Cardiac muscle cell (in vitro differentiated cells and primary cell): ENCODE results near the gene PDK2. TPM values are rescaled to one million over a fixed set of nuclear protein-coding genes. Genes with fewer than 3 reads are reported as not detected.
"Not testable (repeated sequence)": the region's sequence is repeated elsewhere in the genome, so short reads cannot be mapped to it uniquely, and the experiment has no call there.

Experiments
- DNase-seq, 2 donors: peaks; one replicate each; pipeline versions ENCODE4 v3.0.0 to v3.0.0-alpha.2; 2010 to 2017; ENCODE audit warnings: low read depth in 1 of 2, low spot score in 1 of 2
- H3K27ac ChIP-seq: fragments of 200-600 bp; sonication (generic); 2 replicates; pipeline ENCODE4 v1.5.1; 2016
- H3K27me3 ChIP-seq: fragments of 200-600 bp; sonication (generic); 2 replicates; pipeline ENCODE4 v1.6.0; 2016; ENCODE audit warnings: control low read depth
- H3K36me3 ChIP-seq: fragments of 200-600 bp; sonication (generic); 2 replicates; pipeline ENCODE4 v1.5.1; 2016; ENCODE audit warnings: control low read depth
- H3K4me1 ChIP-seq: fragments of 200-600 bp; sonication (generic); 2 replicates; pipeline ENCODE4 v1.8.1; 2017; ENCODE audit warnings: low read depth, mild to moderate bottlenecking, mixed run types
- H3K4me3 ChIP-seq: fragments of 200-600 bp; sonication (generic); 2 replicates; pipeline ENCODE4 v1.5.1; 2016; ENCODE audit warnings: mild to moderate bottlenecking
- H3K9me3 ChIP-seq: fragments of 200-600 bp; sonication (generic); 2 replicates; pipeline ENCODE4 v1.5.1; 2017; ENCODE audit warnings: low read depth, mild to moderate bottlenecking, control low read depth
- CTCF ChIP-seq: IDR thresholded peaks from 2 replicates; pipeline ENCODE4 v1.5.1; 2012; ENCODE audit warnings: low read depth, mild to moderate bottlenecking, low read length
- polyA plus RNA-seq: library from polyadenylated mRNA; unstranded; fragments of >200 nt; fragmentation: Nextera tagmentation; extraction: Ambion mirVana; gene quantifications from 2 replicates; pipeline ENCODE4 v1.2.1, GENCODE V29; 2016
- total RNA-seq: library from RNA; depleted of rRNA; stranded (reverse); fragments of >200 nt; gene quantifications from 2 replicates; pipeline ENCODE4 v1.2.3, GENCODE V29; 2016

The PDK2 gene
- total and polyA plus RNA-seq, 2 experiments from 2014 or later: 88.5 to 146 TPM

- Histone ChIP-seq H3K27me3 (no peaks in the 10 kb centered on the region), H3K27ac (peak overlapping the region; percentile 85), H3K9me3 (no peaks in the 10 kb centered on the region), H3K4me1 (peaks cover 38% of the 10 kb centered on the region), H3K4me3 (no peak overlapping the region), H3K36me3 (no peaks in the 10 kb centered on the region)
- no peak for TF ChIP-seq CTCF
- no peak for DNase-seq
Observed at GRCh38 chr17:50059256-50059655, 35.9 kb upstream of the PDK2 start.

- Histone ChIP-seq H3K9me3 (no peaks in the 10 kb centered on the region), H3K27me3 (no peaks in the 10 kb centered on the region), H3K27ac (peak overlapping the region; percentile 85), H3K4me3 (no peak overlapping the region), H3K36me3 (no peaks in the 10 kb centered on the region), H3K4me1 (peaks cover 43% of the 10 kb centered on the region)
- DNase-seq: peak in 1 of 2 donors; percentile 48
- TF ChIP-seq CTCF: no peak
Observed at GRCh38 chr17:50059759-50060273, 35.3 kb upstream of the PDK2 start.

- peak; percentile 83 to 91 for DNase-seq
- Histone ChIP-seq H3K4me1 (peaks cover 52% of the 10 kb centered on the region), H3K36me3 (no peaks in the 10 kb centered on the region), H3K4me3 (no peak overlapping the region), H3K9me3 (no peaks in the 10 kb centered on the region), H3K27ac (peak overlapping the region; percentile 85), H3K27me3 (no peaks in the 10 kb centered on the region)
- no peak for TF ChIP-seq CTCF
Observed at GRCh38 chr17:50060951-50061712, 34.0 kb upstream of the PDK2 start.

- H3K27me3 ChIP-seq, H3K9me3 ChIP-seq, H3K4me3 ChIP-seq, H3K36me3 ChIP-seq, DNase-seq: not testable (repeated sequence)
- peak overlapping the region; percentile 85 for H3K27ac ChIP-seq
- H3K4me1 ChIP-seq: peaks cover 52% of the 10 kb centered on the region
Observed at GRCh38 chr17:50061713-50062045, 33.5 kb upstream of the PDK2 start.

- Histone ChIP-seq H3K4me3 (no peak overlapping the region), H3K4me1 (peaks cover 52% of the 10 kb centered on the region), H3K27ac (peak overlapping the region; percentile 58), H3K9me3 (no peaks in the 10 kb centered on the region), H3K27me3 (no peaks in the 10 kb centered on the region), H3K36me3 (no peaks in the 10 kb centered on the region)
- peak; percentile 24 to 74 for DNase-seq
- TF ChIP-seq CTCF: no peak
Observed at GRCh38 chr17:50062293-50063243, 32.6 kb upstream of the PDK2 start.
